ENCODE results near the gene TENM3. TPM values are rescaled to one million over a fixed set of nuclear protein-coding genes. Genes with fewer than 3 reads are reported as not detected.
A peak's percentile ranks its signal among the peaks of the same experiment; 100 is the strongest.

TENM3 gene
- total RNA-seq, 1 donor from 2014 or later: 7.8 TPM

DNA sequence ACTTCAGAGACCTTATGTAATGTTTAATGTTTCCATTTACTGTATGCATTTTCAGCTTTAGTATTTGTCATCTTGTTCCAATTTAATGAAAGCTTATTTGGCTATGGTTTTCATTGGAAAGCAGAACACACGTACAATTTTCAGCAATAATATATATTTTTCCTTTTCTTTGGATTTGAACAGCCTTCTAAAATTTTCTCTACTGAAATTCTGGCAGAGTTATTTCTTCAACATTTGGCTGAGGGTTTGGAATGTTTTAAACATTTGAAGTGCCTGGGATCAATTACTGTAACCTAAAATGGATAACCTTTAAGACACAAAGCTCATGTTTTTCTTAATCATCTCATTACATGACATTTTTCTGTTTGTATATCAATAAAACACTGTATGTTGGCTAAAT, 156.9 kb downstream of the TENM3 start:
- no peak for DNase-seq (ENCODE audit: low spot score)

DNA sequence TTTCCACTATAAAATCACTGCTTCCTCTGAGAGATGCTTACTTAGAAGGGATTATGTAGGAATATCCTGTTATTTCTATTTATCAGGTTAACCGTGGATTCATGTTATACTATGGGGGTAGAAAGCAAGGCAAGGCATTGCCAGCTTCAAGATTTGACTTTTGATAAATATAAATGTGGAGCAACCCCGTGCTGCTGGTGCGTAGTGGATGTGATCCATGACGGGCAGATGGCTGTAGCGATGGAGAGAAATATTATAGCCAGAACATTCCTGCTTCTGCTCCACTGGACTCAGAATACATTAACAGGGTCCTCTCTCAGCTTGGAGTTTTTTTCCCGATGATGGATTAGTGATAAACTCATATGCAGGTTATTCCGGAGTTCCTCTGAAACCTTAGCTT, 157.6 kb downstream of the TENM3 start:
- DNase-seq (ENCODE audit: low spot score): no peak

DNA sequence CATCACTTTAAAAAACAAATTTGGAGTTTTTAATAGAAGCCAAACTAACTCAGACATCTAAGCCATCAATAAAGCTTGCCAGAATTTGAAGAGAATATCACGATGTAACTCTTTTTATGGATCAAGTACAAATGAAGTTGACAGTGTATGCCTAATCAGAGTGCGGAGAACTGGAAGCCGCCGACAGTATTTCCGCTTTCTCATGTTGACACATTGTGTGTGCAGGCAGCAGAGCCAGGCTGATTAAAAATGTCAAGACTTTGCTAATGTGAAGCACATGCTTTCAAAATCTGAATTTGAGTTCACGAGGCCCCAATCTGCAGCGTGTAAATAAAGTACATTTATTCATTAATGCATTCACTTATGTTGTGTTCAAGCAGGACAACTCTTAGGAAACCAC, 161.2 kb downstream of the TENM3 start:
- no peak for DNase-seq (ENCODE audit: low spot score)

DNA sequence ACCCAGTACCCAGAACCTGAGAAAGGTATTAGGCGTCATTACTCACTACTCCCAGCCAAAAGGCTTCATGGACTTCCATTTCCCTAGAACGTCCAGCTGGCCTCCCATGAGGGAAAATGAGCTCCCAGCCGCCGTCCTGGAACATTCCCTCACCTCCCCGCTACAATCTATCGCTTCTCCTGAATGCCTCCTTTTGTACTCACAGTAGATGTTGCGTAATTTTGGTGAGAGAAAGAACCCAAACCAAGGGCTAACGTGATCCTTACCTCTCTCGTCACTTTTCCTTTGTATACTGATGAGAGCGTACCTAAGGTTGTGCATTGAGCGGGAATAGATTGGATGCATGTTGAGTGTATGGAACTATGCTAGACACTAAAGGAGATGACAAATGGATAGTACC, 161.9 kb downstream of the TENM3 start:
- no peak for DNase-seq (ENCODE audit: low spot score)

DNA sequence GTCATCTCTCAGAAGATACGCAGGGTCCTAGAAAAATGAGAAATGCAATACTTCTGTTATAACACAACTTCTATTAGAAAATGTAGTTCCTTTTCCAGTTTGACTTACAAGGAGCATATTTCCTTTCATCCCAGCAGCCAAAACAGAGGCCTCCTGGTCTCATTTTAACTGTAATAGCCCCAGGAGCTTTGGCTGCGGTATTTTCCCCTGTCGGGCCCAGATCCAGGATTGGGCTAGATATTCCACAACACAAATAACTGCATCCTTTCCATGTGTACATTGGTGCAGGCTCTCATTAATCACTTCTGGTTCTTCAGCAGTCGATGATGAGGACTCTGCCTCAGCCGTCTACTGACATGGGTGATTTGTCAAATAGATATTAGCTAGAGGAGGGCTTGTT, 166.1 kb downstream of the TENM3 start:
- no peak for DNase-seq (ENCODE audit: low spot score)

DNA sequence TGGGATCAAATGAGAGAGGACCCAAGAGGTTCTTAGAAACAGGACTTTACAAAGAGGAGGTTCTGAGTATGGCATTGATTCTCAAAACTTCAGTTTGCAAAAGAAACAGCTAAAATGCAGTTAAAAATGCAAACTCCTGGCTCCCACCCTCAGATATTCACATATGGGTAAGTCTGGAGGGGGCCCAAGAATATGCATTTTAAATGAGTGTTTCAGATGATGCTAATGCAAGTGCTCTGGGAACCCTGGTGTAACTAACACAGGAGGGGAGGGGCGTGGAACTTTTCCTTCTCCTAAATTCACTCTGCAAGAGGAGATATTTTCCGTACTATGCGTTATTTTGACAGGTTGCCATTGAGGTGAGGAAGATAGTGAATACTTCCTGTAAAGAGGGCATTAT, 168.2 kb downstream of the TENM3 start:
- DNase-seq (ENCODE audit: low spot score): no peak

DNA sequence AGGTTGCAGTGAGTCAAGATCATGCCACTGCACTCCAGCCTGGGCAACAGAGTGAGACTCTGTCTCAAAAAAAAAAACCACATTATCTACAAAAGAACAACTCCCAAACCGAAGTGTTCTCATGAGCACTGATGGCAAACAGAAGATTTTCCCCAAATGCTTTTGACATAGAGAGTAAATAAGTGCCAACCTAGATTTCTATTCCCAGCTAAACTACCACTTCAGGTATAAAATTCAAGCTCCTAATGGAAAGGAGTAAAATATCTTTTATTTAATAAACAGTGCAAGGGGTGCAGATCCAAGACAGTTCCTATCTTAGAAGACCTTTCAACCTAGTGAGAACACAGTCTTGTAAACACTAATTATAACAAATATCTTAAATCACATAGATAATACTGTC, 170.3 kb downstream of the TENM3 start:
- no peak for DNase-seq (ENCODE audit: low spot score)

DNA sequence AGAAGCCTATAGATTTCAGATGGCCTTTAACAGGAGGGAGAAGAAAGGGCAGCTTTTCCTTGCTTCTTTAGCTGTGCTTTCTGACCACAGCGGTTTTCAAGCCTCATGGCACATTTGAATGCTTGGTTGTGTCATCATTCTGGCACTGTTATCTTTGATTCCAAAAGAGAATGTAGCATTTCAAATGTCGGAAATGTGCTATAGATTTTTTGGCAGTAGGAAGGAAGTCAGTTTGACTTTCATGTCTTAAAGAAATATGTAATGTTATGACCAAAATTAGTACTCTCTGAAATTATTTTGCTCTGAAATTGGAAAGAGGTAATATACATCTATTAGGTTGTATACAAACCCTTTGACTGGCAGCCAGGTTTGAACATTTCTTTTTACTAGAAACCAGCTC, 171.9 kb downstream of the TENM3 start:
- no peak for DNase-seq (ENCODE audit: low spot score)

DNA sequence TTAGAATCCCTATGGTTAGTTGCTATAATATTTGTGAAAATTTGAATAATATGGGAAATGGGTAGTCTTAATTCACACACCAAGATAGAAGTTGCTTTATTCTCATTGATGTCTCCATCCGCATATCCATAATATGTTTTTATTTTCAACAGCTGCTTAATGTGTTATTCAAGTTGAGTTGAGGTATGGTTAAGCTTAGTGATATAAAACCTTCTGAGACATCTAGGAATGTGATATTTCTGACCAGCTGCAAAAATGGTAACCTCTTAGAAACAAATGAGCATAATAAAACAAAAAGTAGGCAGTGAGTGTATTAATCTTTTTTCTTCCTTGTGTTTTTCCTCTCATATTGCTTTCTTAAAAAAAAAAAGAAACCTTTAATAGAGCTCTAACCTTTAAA, 172.9 kb downstream of the TENM3 start:
- no peak for DNase-seq (ENCODE audit: low spot score)

DNA sequence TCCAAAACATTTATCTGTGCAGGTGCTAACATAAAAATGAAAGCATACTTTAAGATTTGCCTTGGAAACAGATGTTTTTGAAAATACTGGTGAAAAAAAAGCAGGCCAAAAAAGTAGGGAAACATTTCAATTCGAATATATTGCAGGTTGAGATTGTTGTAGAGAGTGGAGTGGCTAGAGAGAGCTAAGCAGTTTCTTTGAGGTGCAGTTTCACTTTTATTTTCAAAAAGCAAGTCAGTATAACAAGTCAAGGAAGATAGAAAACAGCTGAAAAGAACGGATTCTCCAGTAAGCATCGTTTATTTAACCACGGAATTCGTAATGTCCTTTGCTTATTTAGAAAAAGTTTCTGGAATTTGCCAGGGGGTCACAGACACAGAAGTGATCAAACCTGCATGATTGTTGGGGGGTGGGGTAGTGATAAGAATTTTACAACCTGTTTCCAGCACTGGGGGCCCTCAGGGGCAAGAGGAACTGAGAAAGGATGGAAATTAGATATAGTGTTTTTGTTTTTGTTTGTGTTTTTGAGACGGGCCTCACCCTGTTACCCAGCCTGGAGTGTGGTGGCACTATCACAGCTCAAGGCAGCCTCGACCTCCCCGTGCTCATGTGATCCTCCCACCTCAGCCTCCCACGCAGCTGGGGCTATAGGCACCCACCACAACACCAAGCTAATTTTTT, 175.0 kb downstream of the TENM3 start:
- DNase-seq (ENCODE audit: low spot score): no peak

DNA sequence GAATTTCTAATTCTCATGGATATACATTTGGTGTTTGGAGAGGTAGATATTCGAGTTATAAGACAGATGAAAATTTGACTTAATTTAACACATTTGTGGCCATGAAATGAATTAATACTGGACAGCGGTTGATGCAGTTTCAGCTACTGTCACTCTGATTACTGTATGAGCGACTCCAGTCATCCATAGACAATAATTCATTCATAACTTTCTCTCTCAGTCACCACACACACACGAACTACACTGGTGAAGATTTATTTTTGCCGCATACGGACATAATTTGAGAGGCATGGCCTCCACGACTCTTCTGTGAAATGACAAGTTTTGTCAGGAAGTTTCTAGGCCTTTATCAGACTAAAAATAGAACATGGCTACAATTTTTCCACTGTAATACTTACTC, 177.0 kb downstream of the TENM3 start:
- DNase-seq (ENCODE audit: low spot score): no peak

DNA sequence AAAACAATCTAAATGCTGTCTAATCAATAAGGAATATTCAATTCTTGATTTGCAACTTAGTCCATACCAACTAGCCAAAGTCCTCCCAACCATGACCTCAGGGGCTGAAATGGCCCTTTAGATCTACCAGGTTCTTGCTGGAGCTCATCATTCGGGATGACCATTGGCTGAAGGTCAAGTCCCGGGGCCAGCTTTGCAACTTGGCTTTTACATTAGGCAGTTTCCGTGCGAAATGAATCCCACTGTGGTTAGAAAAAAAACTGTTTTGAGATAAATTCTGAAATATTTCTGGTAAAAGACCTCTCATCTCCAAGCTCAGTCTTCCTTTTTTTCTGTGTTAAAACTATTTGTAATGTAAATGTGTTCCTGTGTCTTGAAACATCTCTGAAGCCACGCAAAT, 178.6 kb downstream of the TENM3 start:
- DNase-seq (ENCODE audit: low spot score): no peak

DNA sequence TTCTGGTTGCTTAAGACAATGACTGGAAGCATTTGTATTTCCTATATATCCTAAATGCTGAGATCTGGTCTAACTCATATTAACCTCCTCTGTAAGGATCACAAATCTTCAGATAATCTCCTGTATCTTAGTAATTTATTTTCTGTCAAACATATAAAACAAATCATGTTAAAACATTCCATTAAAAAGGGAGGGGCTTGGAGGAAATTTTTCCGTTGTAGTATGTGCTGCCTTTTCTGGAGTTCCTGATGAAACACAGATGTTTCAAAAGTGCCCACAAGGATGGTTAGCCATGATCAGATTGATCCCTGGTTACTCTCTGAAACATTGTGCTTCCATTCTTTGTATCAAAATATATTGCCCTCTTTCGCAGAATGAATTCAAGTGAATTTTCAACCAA, 182.1 kb downstream of the TENM3 start:
- DNase-seq (ENCODE audit: low spot score): no peak

DNA sequence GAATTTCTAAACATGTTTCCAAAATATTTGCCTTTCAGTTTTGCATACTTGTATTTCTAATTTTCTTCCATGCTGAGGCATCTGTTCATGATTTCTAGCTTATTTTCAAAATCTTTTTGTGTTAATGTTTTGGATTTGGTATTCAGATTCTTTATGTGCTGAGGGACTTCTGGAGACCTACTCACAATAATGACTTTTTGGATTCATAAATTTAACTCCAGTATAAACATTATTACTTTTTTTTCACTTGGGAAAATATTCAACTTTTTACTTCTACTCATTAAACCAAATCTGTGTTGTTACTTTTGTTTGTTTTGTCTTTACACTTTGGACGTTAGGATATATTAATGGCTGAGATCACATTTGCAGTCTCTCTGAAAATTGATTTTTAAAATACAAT, 183.7 kb downstream of the TENM3 start:
- DNase-seq (ENCODE audit: low spot score): no peak

DNA sequence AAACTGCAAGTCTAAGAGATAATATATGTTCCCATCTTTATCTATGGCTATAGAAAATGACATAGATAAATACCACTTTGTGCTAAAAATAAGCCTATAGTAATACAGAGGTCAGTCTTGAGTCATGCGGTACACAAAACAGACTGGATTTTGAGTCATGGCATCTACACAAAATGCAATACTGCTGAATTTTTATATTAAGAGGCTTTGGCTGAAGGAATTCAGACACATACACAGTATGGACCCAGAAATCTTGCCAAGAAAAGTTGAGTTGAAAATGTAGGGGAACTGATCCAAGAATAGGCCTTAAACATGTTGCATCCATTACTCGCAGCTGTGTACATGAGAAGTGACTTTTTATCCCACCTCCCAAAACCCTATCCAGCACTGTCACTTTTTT, 184.4 kb downstream of the TENM3 start:
- no peak for DNase-seq (ENCODE audit: low spot score)

DNA sequence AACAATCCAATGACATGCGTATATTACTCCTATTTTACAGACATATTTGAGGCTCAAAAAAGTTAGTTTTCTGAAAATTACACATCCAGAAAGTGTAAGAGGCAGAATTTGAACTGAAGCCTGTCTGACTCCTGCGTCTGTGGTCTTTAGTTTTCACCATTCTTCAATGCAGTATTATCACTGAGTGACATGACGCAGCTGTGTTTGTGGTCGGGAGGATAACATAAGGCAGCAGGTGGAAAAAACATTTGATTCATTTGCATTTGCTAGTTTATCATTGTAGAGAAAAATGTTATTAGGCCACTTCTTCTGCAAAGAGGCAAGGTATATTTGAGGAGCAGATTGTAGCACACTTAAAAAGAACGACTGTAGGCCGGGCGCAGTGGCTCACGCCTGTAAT, 186.7 kb downstream of the TENM3 start:
- no peak for DNase-seq (ENCODE audit: low spot score)

DNA sequence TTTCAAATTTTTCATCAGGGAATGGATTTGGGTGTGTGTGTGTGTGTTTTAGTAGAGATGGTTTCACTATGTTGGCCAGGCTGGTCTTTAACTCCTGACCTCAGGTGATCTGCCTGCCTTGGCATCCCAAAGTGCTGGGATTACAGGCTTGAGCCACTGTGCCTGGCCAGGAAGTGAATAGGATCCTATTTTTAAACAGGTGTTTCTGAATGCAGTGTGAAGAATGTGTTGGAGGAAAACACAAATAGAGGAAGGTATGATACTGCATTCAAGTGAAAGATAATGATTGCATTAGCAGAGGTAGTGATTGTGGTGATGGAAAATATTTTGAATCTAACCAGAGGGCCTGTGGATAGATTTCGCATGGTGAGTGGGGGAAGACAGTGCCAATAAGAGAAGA, 189.6 kb downstream of the TENM3 start:
- no peak for DNase-seq (ENCODE audit: low spot score)

DNA sequence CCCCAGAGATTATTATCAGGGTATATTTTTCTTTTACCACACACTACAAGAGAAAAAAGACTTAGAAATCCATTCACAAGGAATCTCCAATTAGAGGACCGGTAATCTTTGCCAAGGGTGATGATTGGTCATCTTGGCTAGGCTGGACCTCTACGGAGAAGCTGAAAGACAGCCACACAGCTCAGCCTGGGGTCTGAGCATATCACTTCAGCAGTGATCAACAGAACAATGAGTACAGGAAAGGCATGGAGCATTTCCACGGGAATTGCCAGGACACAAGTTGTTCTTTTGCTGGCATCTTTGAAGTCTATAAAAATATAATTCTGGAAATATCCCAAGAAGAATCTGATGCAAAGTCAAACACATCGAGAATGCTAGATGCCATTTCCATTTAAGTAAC, 191.5 kb downstream of the TENM3 start:
- no peak for DNase-seq (ENCODE audit: low spot score)

DNA sequence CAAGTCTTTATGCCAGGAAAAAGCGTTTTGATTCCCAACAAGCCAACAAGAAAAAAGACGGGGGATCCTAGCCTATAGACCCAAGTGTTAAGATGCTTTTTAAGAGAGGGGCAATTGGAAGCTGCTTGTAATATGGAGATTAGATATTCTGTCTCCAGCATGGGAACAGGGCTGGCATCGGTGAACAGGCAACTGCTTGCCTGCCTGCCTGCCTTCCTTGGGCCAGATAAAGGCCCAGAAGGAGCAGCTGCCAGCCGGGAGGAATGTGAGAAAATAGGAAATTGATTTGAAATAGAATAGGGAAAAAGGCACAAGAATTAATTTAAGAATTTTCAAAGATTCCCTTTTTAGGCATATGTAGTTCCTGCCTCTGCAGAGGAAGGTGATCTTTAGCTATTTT, 192.2 kb downstream of the TENM3 start:
- DNase-seq (ENCODE audit: low spot score): no peak

DNA sequence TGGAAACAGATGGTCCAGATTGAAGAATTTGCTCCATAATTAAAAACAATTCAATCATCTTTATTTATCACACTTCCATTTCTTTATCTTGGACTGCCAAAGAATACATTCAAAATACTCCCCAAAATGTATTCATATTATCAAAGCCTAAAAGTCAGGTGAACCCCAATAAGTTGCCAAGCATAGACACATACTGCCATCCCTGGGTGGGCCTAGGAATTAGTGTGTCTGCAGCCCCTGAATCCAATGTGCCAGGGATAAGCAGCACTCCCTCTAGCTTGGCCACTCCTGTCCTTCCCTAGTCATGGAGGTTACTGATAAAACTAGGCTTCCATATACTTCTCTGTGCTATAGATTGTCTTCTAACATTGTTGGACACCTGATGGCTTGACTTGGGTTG, 199.9 kb downstream of the TENM3 start:
- no peak for DNase-seq (ENCODE audit: low spot score)

DNA sequence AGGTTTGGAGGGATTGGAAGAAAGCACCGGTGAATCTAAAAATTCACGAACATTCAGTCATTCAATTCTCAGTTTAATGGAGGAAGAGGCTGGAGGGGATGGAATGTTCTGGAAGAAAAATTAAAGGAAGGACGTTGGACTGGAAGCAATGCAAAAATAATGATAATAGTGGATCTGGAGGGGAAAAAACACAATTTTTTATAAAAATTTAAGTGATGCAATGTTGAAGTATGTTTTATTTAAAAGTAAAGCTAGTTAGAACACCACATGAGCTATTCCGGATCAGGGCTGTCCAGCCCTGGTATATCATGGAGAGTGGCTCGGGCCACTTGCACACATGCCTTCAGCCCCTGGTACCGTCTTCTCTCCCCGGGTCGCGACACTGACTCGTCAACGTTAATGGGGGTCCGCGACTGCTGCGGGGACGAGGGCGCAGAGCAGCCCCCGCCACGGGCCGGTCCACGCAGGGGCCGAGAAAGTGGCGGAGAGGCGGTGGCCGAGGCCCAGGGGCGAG, 204.6 kb downstream of the TENM3 start:
- DNase-seq (ENCODE audit: low spot score): no peak

DNA sequence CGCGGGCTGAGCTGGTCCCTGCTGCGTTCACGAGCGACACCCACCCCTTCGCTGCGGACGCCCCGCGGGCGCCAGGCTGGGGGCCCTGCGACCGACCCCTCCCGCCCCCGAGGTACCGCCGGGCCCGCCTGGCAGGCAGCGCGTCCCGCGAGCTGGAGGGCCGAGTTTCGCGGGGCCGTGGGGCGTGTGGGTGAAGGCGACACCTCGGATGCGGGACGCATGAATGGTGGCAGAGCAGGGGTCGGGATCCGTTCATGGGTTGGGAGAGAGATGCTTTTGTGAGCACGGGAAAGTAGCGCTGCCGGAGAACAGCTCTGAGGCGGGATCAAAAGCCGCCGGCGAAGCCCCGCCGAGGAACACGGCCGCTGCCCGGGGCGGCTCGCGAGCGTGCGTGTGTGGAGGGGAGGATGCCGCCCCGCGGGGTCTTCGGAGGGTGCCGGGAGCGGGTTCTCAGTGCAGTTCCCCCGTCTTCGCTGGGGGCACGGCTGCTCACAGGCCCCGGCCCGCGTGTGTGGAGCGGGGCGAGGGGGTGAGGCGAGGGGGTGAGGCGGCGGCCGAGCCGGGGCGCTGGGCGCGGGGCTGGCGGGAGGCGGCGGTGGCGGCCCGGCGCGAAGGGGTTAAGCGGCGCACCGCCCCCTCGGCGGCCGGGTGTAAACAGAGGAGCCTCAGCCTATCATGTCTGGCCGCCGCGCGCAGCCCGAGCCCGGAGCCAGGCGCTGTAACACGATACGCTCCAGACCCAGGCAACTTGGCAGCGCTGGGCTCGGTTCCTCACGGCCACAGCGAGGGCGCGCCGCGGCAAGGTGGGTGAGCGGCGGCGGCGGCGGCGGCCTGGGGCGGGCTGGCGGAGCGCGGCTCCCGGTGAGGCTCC, 205.3 kb downstream of the TENM3 start:
- DNase-seq (ENCODE audit: low spot score): peak; percentile 87

DNA sequence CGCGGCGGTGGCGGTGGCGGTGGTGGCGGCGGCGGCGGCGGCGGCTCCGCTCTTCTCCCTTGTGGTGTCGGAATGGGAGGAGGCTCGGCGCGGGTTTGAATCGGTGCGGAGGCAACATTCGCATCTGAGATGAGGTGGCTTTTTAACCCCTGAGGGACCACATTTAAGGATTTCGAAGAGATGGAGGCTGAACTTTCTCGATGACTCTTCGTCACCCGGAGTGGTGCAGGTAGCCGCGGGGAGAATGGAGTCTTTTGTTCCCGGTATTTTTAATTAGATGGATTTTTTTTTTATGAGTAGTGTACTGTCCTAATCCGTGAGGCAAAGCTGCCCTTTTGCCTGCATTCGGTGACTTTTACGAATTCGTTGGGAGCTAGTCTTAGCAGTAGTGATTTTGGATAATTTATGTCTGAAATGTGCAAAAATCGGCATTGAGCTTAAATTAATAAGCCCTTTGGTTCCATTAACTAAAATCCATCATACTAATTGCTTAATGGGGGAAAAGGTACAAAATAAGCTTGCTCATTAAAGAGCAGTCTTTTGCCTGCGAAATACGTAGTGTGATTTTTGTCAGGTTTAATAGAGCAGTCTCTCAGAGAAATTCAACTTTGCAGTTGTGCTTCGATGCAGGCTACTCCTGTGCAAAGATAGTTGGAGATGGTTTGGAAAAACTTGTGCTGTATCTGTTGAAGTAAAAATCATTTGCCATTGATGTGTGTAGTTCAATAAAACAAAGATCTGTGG, 206.2 kb downstream of the TENM3 start:
- no peak for DNase-seq (ENCODE audit: low spot score)
